CD14-positive monocyte (primary cell): ENCODE data around the gene CCL25. TPM values are rescaled to one million over a fixed set of nuclear protein-coding genes. Genes with fewer than 3 reads are reported as not detected.
A peak's percentile ranks its signal among the peaks of the same experiment; 100 is the strongest.
"Not testable (repeated sequence)": the region's sequence is repeated elsewhere in the genome, so short reads cannot be mapped to it uniquely, and the experiment has no call there.

ENCODE experiments used
- DNase-seq, 3 donors: peaks; one replicate each; pipeline ENCODE4 v3.0.0-alpha.2; 2011 to 2022
- H2AFZ ChIP-seq: 2 replicates; pipeline ENCODE4 v1.6.0; 2012; ENCODE audit warnings: mild to moderate bottlenecking, low read depth, low read length, inconsistent platforms; ENCODE audit not compliant: insufficient read depth, poor library complexity, severe bottlenecking
- H3K27ac ChIP-seq, 2 donors: 1 replicate in 1 of 2; 2 replicates in 1 of 2; pipeline ENCODE4 v1.5.1; 2012 to 2013; ENCODE audit warnings: low read length in 2 of 2, control low read depth in 1 of 2, inconsistent platforms in 1 of 2, low read depth in 1 of 2, mild to moderate bottlenecking in 1 of 2
- H3K27me3 ChIP-seq, 2 donors: one replicate each; pipeline versions ENCODE4 v1.6.0 to v1.6.1; 2011 to 2013; ENCODE audit warnings: low read length in 2 of 2; ENCODE audit not compliant: control insufficient read depth in 2 of 2, insufficient read depth in 2 of 2
- H3K36me3 ChIP-seq, 2 donors: replicated peaks in 1 of 2; 1 replicate in 1 of 2; 2 replicates in 1 of 2; pipeline versions ENCODE4 v1.5.1 to v1.6.1; 2012 to 2013; ENCODE audit warnings: low read length in 2 of 2, control low read depth in 1 of 2, inconsistent platforms in 1 of 2, mild to moderate bottlenecking in 1 of 2; ENCODE audit not compliant: insufficient read depth in 2 of 2, control insufficient read depth in 1 of 2
- H3K4me1 ChIP-seq, 2 donors: 1 replicate in 1 of 2; 2 replicates in 1 of 2; pipeline versions ENCODE4 v1.5.1 to v1.6.1; 2012 to 2013; ENCODE audit warnings: low read length in 2 of 2, control low read depth in 1 of 2, inconsistent platforms in 1 of 2, mild to moderate bottlenecking in 1 of 2, moderate library complexity in 1 of 2; ENCODE audit not compliant: insufficient read depth in 2 of 2, control insufficient read depth in 1 of 2
- H3K4me2 ChIP-seq: replicated peaks from 2 replicates; pipeline ENCODE3; 2012; ENCODE audit warnings: low read length, moderate library complexity, mild to moderate bottlenecking; ENCODE audit not compliant: poor library complexity, severe bottlenecking; ENCODE audit errors: extremely low read depth
- H3K4me3 ChIP-seq, 3 experiments: fragments of 200-600 bp in 1 of 3; sonication (generic) in 1 of 3; replicated peaks in 1 of 3; 1 replicate in 2 of 3; 2 replicates in 1 of 3; pipeline ENCODE4 v1.5.1; 2011 to 2013; ENCODE audit warnings: low read length in 3 of 3, mild to moderate bottlenecking in 3 of 3, control low read depth in 2 of 3, low read depth in 2 of 3, inconsistent platforms in 1 of 3, moderate library complexity in 1 of 3
- H3K79me2 ChIP-seq: 2 replicates; pipeline ENCODE4 v1.6.0; 2012; ENCODE audit warnings: mild to moderate bottlenecking, control low read depth, inconsistent platforms, low read length, moderate library complexity; ENCODE audit not compliant: insufficient read depth
- H3K9ac ChIP-seq: 2 replicates; pipeline ENCODE4 v1.6.0; 2017; ENCODE audit warnings: low read length, mild to moderate bottlenecking; ENCODE audit not compliant: insufficient read depth, poor library complexity, severe bottlenecking
- H3K9me3 ChIP-seq, 2 donors: replicated peaks in 1 of 2; 1 replicate in 1 of 2; 2 replicates in 1 of 2; pipeline versions ENCODE4 v1.5.1 to v1.6.1; 2012 to 2013; ENCODE audit warnings: low read length in 2 of 2, control low read depth in 1 of 2; ENCODE audit not compliant: control insufficient read depth in 1 of 2, insufficient read depth in 1 of 2
- H4K20me1 ChIP-seq: 2 replicates; pipeline ENCODE4 v1.6.0; 2012; ENCODE audit warnings: mild to moderate bottlenecking, low read length, control low read depth, moderate library complexity; ENCODE audit not compliant: insufficient read depth
- H3K27ac Mint-ChIP-seq, 7 donors: one replicate each; pipeline ENCODE4 v1.8.0; 2020; ENCODE audit warnings: mild to moderate bottlenecking in 7 of 7, mixed read lengths in 7 of 7, moderate library complexity in 6 of 7, inconsistent platforms in 2 of 7
- H3K27me3 Mint-ChIP-seq, 3 donors: one replicate each; pipeline ENCODE4 v1.8.0; 2021 to 2022; ENCODE audit warnings: low read depth in 3 of 3, mild to moderate bottlenecking in 3 of 3, mixed read lengths in 3 of 3, moderate library complexity in 3 of 3, inconsistent platforms in 1 of 3
- H3K36me3 Mint-ChIP-seq, 2 donors: one replicate each; pipeline ENCODE4 v1.8.0; 2020; ENCODE audit warnings: mixed read lengths in 2 of 2, inconsistent platforms in 1 of 2, mild to moderate bottlenecking in 1 of 2
- H3K4me1 Mint-ChIP-seq: one replicate; pipeline ENCODE4 v1.8.0; 2020; ENCODE audit warnings: mild to moderate bottlenecking, mixed read lengths
- H3K4me3 Mint-ChIP-seq, 2 donors: one replicate each; pipeline ENCODE4 v1.8.0; 2020; ENCODE audit warnings: mild to moderate bottlenecking in 2 of 2, mixed read lengths in 2 of 2, moderate library complexity in 1 of 2
- H3K9me3 Mint-ChIP-seq, 7 donors: one replicate each; pipeline ENCODE4 v1.8.0; 2020 to 2022; ENCODE audit warnings: mixed read lengths in 7 of 7, mild to moderate bottlenecking in 6 of 7, moderate library complexity in 6 of 7, inconsistent platforms in 2 of 7
- CTCF ChIP-seq: fragments of 200-600 bp; IDR thresholded peaks from one replicate; pipeline ENCODE4 v1.8.0; 2022; ENCODE audit warnings: antibody characterized with exemption, mild to moderate bottlenecking
- WGBS: methylation state at CpG from one replicate; pipeline ENCODE4 v1.1.5; 2013; ENCODE audit warnings: missing lambda C conversion rate; ENCODE audit not compliant: insufficient coverage; 5-methylcytosine and 5-hydroxymethylcytosine counted together
- intact Hi-C, 2 donors: fragments of 100-400 bp; cut with micrococcal nuclease; formaldehyde crosslinking; loops; one replicate each; pipeline versions ENCODE4 v1.15.0 to v1.15.1; 2023
- polyA plus RNA-seq, 3 donors: library from polyadenylated mRNA; depleted of rRNA in 1 of 3; unstranded in 2 of 3; stranded (reverse) in 1 of 3; fragments of 300-500 nt in 2 of 3; fragments of >200 nt in 1 of 3; fragmentation: Illumina TruSeq in 2 of 3; gene quantifications; 1 replicate in 2 of 3; 2 replicates in 1 of 3; pipeline ENCODE4 v1.2.3, GENCODE V29; 2012 to 2021

The CCL25 gene
- polyA plus RNA-seq, 3 donors = not detected

- H3K4me1 Mint-ChIP-seq = no peaks in the 10 kb centered on the region
- H3K27ac Mint-ChIP-seq = peak overlapping the region in 1 of 7 donors; percentile 51
- TF ChIP-seq CTCF = no peak
- Histone ChIP-seq H3K9ac (no peak overlapping the region), H3K36me3 (no peaks in the 10 kb centered on the region), H3K27ac (no peak overlapping the region), H3K79me2 (no peaks in the 10 kb centered on the region), H3K4me2 (no peak overlapping the region), H2AFZ (no peak overlapping the region), H3K9me3 (peaks cover 10 to 12% of the 10 kb centered on the region in 2 donors), H3K4me1 (no peaks in the 10 kb centered on the region), H3K4me3 (no peak overlapping the region), H4K20me1 (no peaks in the 10 kb centered on the region), H3K27me3 (no peaks in the 10 kb centered on the region)
- H3K4me3 Mint-ChIP-seq = no peak overlapping the region
- peaks cover 0 to 12% (median 4%) of the 10 kb centered on the region in 3 donors for H3K27me3 Mint-ChIP-seq
- intact Hi-C loops = no loop called here
- WGBS = 100% methylated on average over 4 of the region's 4 CpGs
- H3K36me3 Mint-ChIP-seq = no peaks in the 10 kb centered on the region
- no peak for DNase-seq
- peaks cover 6 to 12% (median 9%) of the 10 kb centered on the region in 7 donors for H3K9me3 Mint-ChIP-seq
These were observed 48.8 kb downstream of the CCL25 start for GRCh38 chr19:8101311-8101710.

GRCh38 chr19:8101910-8102309 is 49.4 kb downstream of the CCL25 start:
- DNase-seq, intact Hi-C loops: not testable (repeated sequence)

More at GRCh38 chr19:8101910-8102309, 49.4 kb downstream of the CCL25 start:
- 100% methylated on average over 3 of the region's 12 CpGs for WGBS
- not testable (repeated sequence) for H3K79me2 ChIP-seq, H3K27ac Mint-ChIP-seq, H3K27ac ChIP-seq, H3K4me3 ChIP-seq, H2AFZ ChIP-seq, H3K4me1 ChIP-seq, H4K20me1 ChIP-seq, H3K36me3 ChIP-seq, H3K9ac ChIP-seq, H3K36me3 Mint-ChIP-seq, H3K27me3 ChIP-seq, H3K4me2 ChIP-seq, H3K9me3 Mint-ChIP-seq, H3K4me3 Mint-ChIP-seq, H3K4me1 Mint-ChIP-seq, H3K9me3 ChIP-seq
- peaks cover 0 to 12% (median 4%) of the 10 kb centered on the region in 3 donors for H3K27me3 Mint-ChIP-seq
